CD4-positive, alpha-beta T cell (primary cell): Measurements from ENCODE around the gene DYRK2. TPM values are rescaled to one million over a fixed set of nuclear protein-coding genes. Genes with fewer than 3 reads are reported as not detected.

Experiments
- ATAC-seq: fragments of 200-7000 bp; cut with Tn5 transposase; one replicate; pipeline ENCODE4 v1.10.0; 2022; ENCODE audit warnings: mild to moderate bottlenecking; ENCODE audit not compliant: poor library complexity
- CTCF ChIA-PET: fragments of 350-600 bp; sonication (Branson Sonifier 250); formaldehyde crosslinking; loops from one replicate; lab custom pipeline; 2021; ENCODE audit warnings: antibody characterized with exemption, inconsistent platforms; lab: Charles Lee
- POLR2A ChIA-PET: fragments of 350-600 bp; sonication (Branson Sonifier 250); formaldehyde crosslinking; loops from one replicate; lab custom pipeline; 2021; ENCODE audit warnings: antibody characterized with exemption, inconsistent platforms; lab: Charles Lee
- DNase-seq, 14 experiments: peaks; one replicate each; pipeline ENCODE4 v3.0.0-alpha.2; 2013 to 2020; ENCODE audit warnings: mixed read lengths in 2 of 14
- H3K27ac ChIP-seq, 2 donors: one replicate each; pipeline versions ENCODE4 v1.5.1 to v1.7.0; 2013; ENCODE audit warnings: low read length in 2 of 2, low read depth in 1 of 2, mild to moderate bottlenecking in 1 of 2
- H3K27me3 ChIP-seq, 2 experiments: 1 replicate in 1 of 2; 2 replicates in 1 of 2; pipeline versions ENCODE4 v1.6.1 to v1.7.0; 2013; ENCODE audit warnings: low read length in 2 of 2, control low read depth in 1 of 2, mild to moderate bottlenecking in 1 of 2, moderate library complexity in 1 of 2; ENCODE audit not compliant: insufficient read depth in 2 of 2, control insufficient read depth in 1 of 2
- H3K36me3 ChIP-seq: one replicate; pipeline ENCODE4 v1.6.1; 2013; ENCODE audit warnings: low read length, control low read depth; ENCODE audit not compliant: insufficient read depth
- H3K4me1 ChIP-seq: one replicate; pipeline ENCODE4 v1.6.1; 2013; ENCODE audit warnings: low read length, control low read depth; ENCODE audit not compliant: insufficient read depth
- H3K4me3 ChIP-seq: one replicate; pipeline ENCODE4 v1.5.1; 2013; ENCODE audit warnings: mild to moderate bottlenecking, low read length, moderate library complexity
- H3K9me3 ChIP-seq, 2 experiments: 1 replicate in 1 of 2; 2 replicates in 1 of 2; pipeline versions ENCODE4 v1.6.1 to v1.7.0; 2013; ENCODE audit warnings: low read length in 2 of 2, mild to moderate bottlenecking in 2 of 2, control low read depth in 1 of 2, moderate library complexity in 1 of 2; ENCODE audit not compliant: control insufficient read depth in 1 of 2, insufficient read depth in 1 of 2
- H3K27ac Mint-ChIP-seq: one replicate; pipeline ENCODE4 v1.8.0; 2020; ENCODE audit warnings: mixed read lengths
- H3K27me3 Mint-ChIP-seq: one replicate; pipeline ENCODE4 v1.8.0; 2021; ENCODE audit warnings: mixed read lengths
- H3K36me3 Mint-ChIP-seq: one replicate; pipeline ENCODE4 v1.8.0; 2021; ENCODE audit warnings: low read depth, mixed read lengths
- H3K4me1 Mint-ChIP-seq: one replicate; pipeline ENCODE4 v1.8.0; 2021; ENCODE audit warnings: low read depth, mixed read lengths
- H3K4me3 Mint-ChIP-seq: one replicate; pipeline ENCODE4 v1.8.0; 2020; ENCODE audit warnings: mild to moderate bottlenecking, mixed read lengths
- H3K9me3 Mint-ChIP-seq: one replicate; pipeline ENCODE4 v1.8.0; 2020; ENCODE audit warnings: mixed read lengths
- CTCF ChIP-seq: fragments of 200-600 bp; IDR thresholded peaks from one replicate; pipeline ENCODE4 v1.8.0; 2022; ENCODE audit warnings: antibody characterized with exemption, mild to moderate bottlenecking
- intact Hi-C, 2 experiments: fragments of 100-400 bp; cut with DNase I in 1 of 2; cut with micrococcal nuclease in 1 of 2; formaldehyde crosslinking; loops; one replicate each; pipeline versions ENCODE4 v1.15.1 to v1.9.0; 2023 to 2025; cut with DNase I, micrococcal nuclease
- total RNA-seq, 174 experiments: library from RNA in 2 of 174; stranded (reverse) in 2 of 174; gene quantifications; one replicate each; pipeline ENCODE4 v1.2.3 and lab custom pipeline; 2021 to 2026

Gene DYRK2
- total RNA-seq, 2 experiments from 2014 or later: 123 to 135 TPM

GRCh38 chr12:67658486-67658885 lies 9.9 kb downstream of the DYRK2 start:
- no peak overlapping the region for H3K27ac Mint-ChIP-seq
- H3K4me3 Mint-ChIP-seq: no peak overlapping the region
- H3K36me3 Mint-ChIP-seq: peaks cover 100% of the 10 kb centered on the region
- Histone ChIP-seq H3K27me3 (no peaks in the 10 kb centered on the region), H3K36me3 (peaks cover 84% of the 10 kb centered on the region), H3K9me3 (no peaks in the 10 kb centered on the region), H3K4me1 (peaks cover 49% of the 10 kb centered on the region), H3K27ac (no peak overlapping the region), H3K4me3 (no peak overlapping the region)
- peaks cover 99% of the 10 kb centered on the region for H3K4me1 Mint-ChIP-seq
- ChIA-PET POLR2A (interaction anchor here (1.0 to 1.4 kb wide), 2 partner anchors 10 to 73 kb away, joined by 3 to 5 read pairs; partner anchors contain the start of gene DYRK2), CTCF (interaction anchor here (1.1 to 1.3 kb wide), 2 partner anchors 18 to 302 kb away, joined by 5 to 9 read pairs; no protein-coding TSS in a partner anchor)
- H3K9me3 Mint-ChIP-seq: no peaks in the 10 kb centered on the region
- intact Hi-C loops: no loop called here
- ATAC-seq (no peak), DNase-seq (no peak)
- H3K27me3 Mint-ChIP-seq: no peaks in the 10 kb centered on the region
- TF ChIP-seq CTCF: no peak

GRCh38 chr12:67659292-67659691 lies 10.7 kb downstream of the DYRK2 start:
- H3K27me3 ChIP-seq: no peaks in the 10 kb centered on the region
- ChIA-PET POLR2A (interaction anchor here (1.5 kb wide), 1 partner anchor 10 kb away, joined by 6 read pairs; no protein-coding TSS in a partner anchor), CTCF (interaction anchor here (1.1 kb wide), 1 partner anchor 303 kb away, joined by 9 read pairs; no protein-coding TSS in a partner anchor)
- no peak overlapping the region for H3K27ac ChIP-seq
- H3K36me3 ChIP-seq: peaks cover 82% of the 10 kb centered on the region
- H3K36me3 Mint-ChIP-seq: peaks cover 100% of the 10 kb centered on the region
- H3K4me1 Mint-ChIP-seq: peaks cover 99% of the 10 kb centered on the region
- DNase-seq (no peak), ATAC-seq (no peak)
- H3K4me3 ChIP-seq: no peak overlapping the region
- peaks cover 41% of the 10 kb centered on the region for H3K4me1 ChIP-seq
- intact Hi-C loops: no loop called here
- no peaks in the 10 kb centered on the region for H3K27me3 Mint-ChIP-seq
- H3K9me3 ChIP-seq: no peaks in the 10 kb centered on the region
- H3K27ac Mint-ChIP-seq: peak overlapping the region; percentile 11
- H3K4me3 Mint-ChIP-seq: peak overlapping the region; percentile 16
- no peaks in the 10 kb centered on the region for H3K9me3 Mint-ChIP-seq
- no peak for TF ChIP-seq CTCF

GRCh38 chr12:67661311-67662021 lies 12.9 kb downstream of the DYRK2 start:
- Histone ChIP-seq H3K36me3 (peaks cover 69% of the 10 kb centered on the region), H3K27me3 (no peaks in the 10 kb centered on the region), H3K9me3 (no peaks in the 10 kb centered on the region), H3K4me3 (no peak overlapping the region), H3K27ac (no peak overlapping the region), H3K4me1 (peaks cover 30% of the 10 kb centered on the region)
- CTCF ChIA-PET: no interaction called here
- Mint-ChIP-seq H3K4me1 (peaks cover 94% of the 10 kb centered on the region), H3K36me3 (peaks cover 83% of the 10 kb centered on the region), H3K27ac (peak overlapping the region; percentile 24), H3K27me3 (no peaks in the 10 kb centered on the region), H3K9me3 (no peaks in the 10 kb centered on the region), H3K4me3 (peak overlapping the region; percentile 46)
- ATAC-seq: no peak
- TF ChIP-seq CTCF: no peak
- no peak for DNase-seq
- intact Hi-C loops: loop anchor here in 1 of 2 experiments (2.0 kb wide), 1 partner anchor 305 kb away; no protein-coding TSS in a partner anchor
- POLR2A ChIA-PET: no interaction called here
